Right lobe of liver (tissue), 4 donors: Measurements from ENCODE around the gene ATMIN.

Experiments
- POLR2A ChIP-seq: fragments of 450-650 bp; IDR thresholded peaks from one replicate; pipeline ENCODE4 v1.6.1; 2017; ENCODE audit warnings: antibody characterized with exemption, mild to moderate bottlenecking
- TF ChIP-seq, protein P1 (sequence below), 4 donors: fragments of 200-600 bp in 3 of 4; fragments of 450-650 bp in 1 of 4; IDR thresholded peaks; one replicate each; pipeline versions ENCODE4 v1.5.1 to v1.8.0; 2016 to 2022; ENCODE audit warnings: antibody characterized with exemption in 4 of 4, mild to moderate bottlenecking in 2 of 4
- donor health status: DM: no; HTN: no; CAD: no.
- donor health status: DM: no; HTN: no; CAD: no.
- donor health status: DM: no; HTN: yes; CAD: no.

DNA sequence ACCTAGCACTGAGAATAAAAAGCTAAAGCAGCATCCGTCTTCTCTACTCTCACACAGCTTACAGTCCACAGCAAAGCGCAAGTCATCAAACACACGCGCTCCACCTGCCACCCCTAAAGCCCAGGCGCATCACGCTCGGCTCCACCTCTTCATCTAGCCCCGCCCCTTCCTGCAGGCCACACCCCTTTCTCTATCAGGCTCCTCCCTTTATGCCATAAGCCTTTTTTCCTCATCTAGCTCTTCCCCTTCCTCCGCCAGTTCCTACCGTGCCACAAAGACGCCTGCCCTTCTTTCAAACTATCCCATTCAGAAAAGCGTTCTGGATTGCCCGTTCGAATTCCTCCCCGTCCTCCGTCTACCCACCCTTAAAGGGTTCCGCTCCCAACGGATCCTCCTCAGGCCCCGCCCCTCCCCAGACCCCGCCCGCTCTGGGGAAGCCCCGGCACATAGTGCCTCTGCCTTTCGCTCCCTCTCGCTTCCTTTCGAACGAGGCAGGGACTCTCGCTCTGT lies 41.0 kb downstream of the ATMIN start:
- TF ChIP-seq, protein P1, sequence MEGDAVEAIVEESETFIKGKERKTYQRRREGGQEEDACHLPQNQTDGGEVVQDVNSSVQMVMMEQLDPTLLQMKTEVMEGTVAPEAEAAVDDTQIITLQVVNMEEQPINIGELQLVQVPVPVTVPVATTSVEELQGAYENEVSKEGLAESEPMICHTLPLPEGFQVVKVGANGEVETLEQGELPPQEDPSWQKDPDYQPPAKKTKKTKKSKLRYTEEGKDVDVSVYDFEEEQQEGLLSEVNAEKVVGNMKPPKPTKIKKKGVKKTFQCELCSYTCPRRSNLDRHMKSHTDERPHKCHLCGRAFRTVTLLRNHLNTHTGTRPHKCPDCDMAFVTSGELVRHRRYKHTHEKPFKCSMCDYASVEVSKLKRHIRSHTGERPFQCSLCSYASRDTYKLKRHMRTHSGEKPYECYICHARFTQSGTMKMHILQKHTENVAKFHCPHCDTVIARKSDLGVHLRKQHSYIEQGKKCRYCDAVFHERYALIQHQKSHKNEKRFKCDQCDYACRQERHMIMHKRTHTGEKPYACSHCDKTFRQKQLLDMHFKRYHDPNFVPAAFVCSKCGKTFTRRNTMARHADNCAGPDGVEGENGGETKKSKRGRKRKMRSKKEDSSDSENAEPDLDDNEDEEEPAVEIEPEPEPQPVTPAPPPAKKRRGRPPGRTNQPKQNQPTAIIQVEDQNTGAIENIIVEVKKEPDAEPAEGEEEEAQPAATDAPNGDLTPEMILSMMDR (IDR thresholded peaks at IDR 0.05) = no peak
- no peak for TF ChIP-seq POLR2A
